Esophagus muscularis mucosa (tissue), 3 donors: ENCODE measurements around the gene LILRB4.

Experiments
- POLR2AphosphoS5 ChIP-seq, 2 donors: sonication (generic); formaldehyde crosslinking; IDR thresholded peaks; one replicate each; pipeline ENCODE4 v1.6.1; 2017; ENCODE audit warnings: antibody characterized with exemption in 2 of 2
- TF ChIP-seq, protein P1 (sequence below), 3 experiments: fragments of 200-600 bp in 2 of 3; fragments of 450-650 bp in 1 of 3; sonication (generic) in 2 of 3; IDR thresholded peaks; one replicate each; pipeline ENCODE4 v1.5.1; 2017 to 2019; ENCODE audit warnings: antibody characterized with exemption in 3 of 3, mild to moderate bottlenecking in 2 of 3, moderate library complexity in 1 of 3

GRCh38 chr19:54614726-54615125 is 48.1 kb upstream of the LILRB4 start:
- TF ChIP-seq, protein P1, sequence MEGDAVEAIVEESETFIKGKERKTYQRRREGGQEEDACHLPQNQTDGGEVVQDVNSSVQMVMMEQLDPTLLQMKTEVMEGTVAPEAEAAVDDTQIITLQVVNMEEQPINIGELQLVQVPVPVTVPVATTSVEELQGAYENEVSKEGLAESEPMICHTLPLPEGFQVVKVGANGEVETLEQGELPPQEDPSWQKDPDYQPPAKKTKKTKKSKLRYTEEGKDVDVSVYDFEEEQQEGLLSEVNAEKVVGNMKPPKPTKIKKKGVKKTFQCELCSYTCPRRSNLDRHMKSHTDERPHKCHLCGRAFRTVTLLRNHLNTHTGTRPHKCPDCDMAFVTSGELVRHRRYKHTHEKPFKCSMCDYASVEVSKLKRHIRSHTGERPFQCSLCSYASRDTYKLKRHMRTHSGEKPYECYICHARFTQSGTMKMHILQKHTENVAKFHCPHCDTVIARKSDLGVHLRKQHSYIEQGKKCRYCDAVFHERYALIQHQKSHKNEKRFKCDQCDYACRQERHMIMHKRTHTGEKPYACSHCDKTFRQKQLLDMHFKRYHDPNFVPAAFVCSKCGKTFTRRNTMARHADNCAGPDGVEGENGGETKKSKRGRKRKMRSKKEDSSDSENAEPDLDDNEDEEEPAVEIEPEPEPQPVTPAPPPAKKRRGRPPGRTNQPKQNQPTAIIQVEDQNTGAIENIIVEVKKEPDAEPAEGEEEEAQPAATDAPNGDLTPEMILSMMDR (IDR thresholded peaks at IDR 0.05) = no peak
- no peak for TF ChIP-seq POLR2AphosphoS5 (IDR thresholded peaks at IDR 0.05)
